ENCODE data around the gene IGFN1.
A peak's percentile ranks its signal among the peaks of the same experiment; 100 is the strongest.

The IGFN1 gene

GRCh38 chr1:201264072-201264471, 73.4 kb downstream of the IGFN1 start:
- H3K4me3 ChIP-seq (replicated peaks; ENCODE audit: low read depth, low read length): no peak overlapping the region
- no peak for DNase-seq (ENCODE audit: low read depth)
- TF ChIP-seq, protein P1, sequence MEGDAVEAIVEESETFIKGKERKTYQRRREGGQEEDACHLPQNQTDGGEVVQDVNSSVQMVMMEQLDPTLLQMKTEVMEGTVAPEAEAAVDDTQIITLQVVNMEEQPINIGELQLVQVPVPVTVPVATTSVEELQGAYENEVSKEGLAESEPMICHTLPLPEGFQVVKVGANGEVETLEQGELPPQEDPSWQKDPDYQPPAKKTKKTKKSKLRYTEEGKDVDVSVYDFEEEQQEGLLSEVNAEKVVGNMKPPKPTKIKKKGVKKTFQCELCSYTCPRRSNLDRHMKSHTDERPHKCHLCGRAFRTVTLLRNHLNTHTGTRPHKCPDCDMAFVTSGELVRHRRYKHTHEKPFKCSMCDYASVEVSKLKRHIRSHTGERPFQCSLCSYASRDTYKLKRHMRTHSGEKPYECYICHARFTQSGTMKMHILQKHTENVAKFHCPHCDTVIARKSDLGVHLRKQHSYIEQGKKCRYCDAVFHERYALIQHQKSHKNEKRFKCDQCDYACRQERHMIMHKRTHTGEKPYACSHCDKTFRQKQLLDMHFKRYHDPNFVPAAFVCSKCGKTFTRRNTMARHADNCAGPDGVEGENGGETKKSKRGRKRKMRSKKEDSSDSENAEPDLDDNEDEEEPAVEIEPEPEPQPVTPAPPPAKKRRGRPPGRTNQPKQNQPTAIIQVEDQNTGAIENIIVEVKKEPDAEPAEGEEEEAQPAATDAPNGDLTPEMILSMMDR (IDR thresholded peaks at IDR 0.05; ENCODE audit: low read length, missing control alignments): no peak

- DNase-seq (ENCODE audit: low read depth): no peak
- no peak overlapping the region for H3K4me3 ChIP-seq (replicated peaks; ENCODE audit: low read depth, low read length)
- TF ChIP-seq, protein P1 (IDR thresholded peaks at IDR 0.05; ENCODE audit: low read length, missing control alignments): no peak
These were observed 73.9 kb downstream of the IGFN1 start for GRCh38 chr1:201264554-201264953.

- no peak for DNase-seq (ENCODE audit: low read depth)
- H3K4me3 ChIP-seq (replicated peaks; ENCODE audit: low read depth, low read length): no peak overlapping the region
- TF ChIP-seq, protein P1 (IDR thresholded peaks at IDR 0.05; ENCODE audit: low read length, missing control alignments): no peak
These were observed 75.1 kb downstream of the IGFN1 start for GRCh38 chr1:201265756-201266155.

- TF ChIP-seq, protein P1 (IDR thresholded peaks at IDR 0.05; ENCODE audit: low read length, missing control alignments): no peak
- no peak for DNase-seq (ENCODE audit: low read depth)
- H3K4me3 ChIP-seq (replicated peaks; ENCODE audit: low read depth, low read length): no peak overlapping the region
These were observed 75.7 kb downstream of the IGFN1 start for GRCh38 chr1:201266276-201266675.

GRCh38 chr1:201266774-201267173, 76.2 kb downstream of the IGFN1 start:
- H3K4me3 ChIP-seq (replicated peaks; ENCODE audit: low read depth, low read length): no peak overlapping the region
- TF ChIP-seq, protein P1 (IDR thresholded peaks at IDR 0.05; ENCODE audit: low read length, missing control alignments): no peak
- DNase-seq (ENCODE audit: low read depth): peak; percentile 84

- no peak overlapping the region for H3K4me3 ChIP-seq (replicated peaks; ENCODE audit: low read depth, low read length)
- TF ChIP-seq, protein P1 (IDR thresholded peaks at IDR 0.05; ENCODE audit: low read length, missing control alignments): no peak
- DNase-seq (ENCODE audit: low read depth): peak; percentile 48
These were observed 77.0 kb downstream of the IGFN1 start for GRCh38 chr1:201267481-201268229.
